GM12878 (cell line): ENCODE results near the gene LTC4S. TPM values are rescaled to one million over a fixed set of nuclear protein-coding genes. Genes with fewer than 3 reads are reported as not detected.

ENCODE experiments used
- CHD1 ChIP-seq: IDR thresholded peaks from 2 replicates; pipeline ENCODE4 v1.6.1; 2012; ENCODE audit warnings: low read depth, low read length, improper control_type of control experiment
- CREM ChIP-seq: IDR thresholded peaks from 2 replicates; pipeline ENCODE4 v1.6.1; 2014; ENCODE audit warnings: antibody characterized with exemption, low read depth
- EED ChIP-seq: sonication (generic); IDR thresholded peaks from 2 replicates; pipeline ENCODE4 v1.6.1; 2016; ENCODE audit warnings: antibody characterized with exemption, low read depth
- EGR1 ChIP-seq, 2 experiments: IDR thresholded peaks; 1 replicate in 1 of 2; 2 replicates in 1 of 2; pipeline ENCODE4 v1.6.1; 2011 to 2012; ENCODE audit warnings: low read depth in 2 of 2, low read length in 2 of 2, borderline replicate concordance in 1 of 2, mild to moderate bottlenecking in 1 of 2, moderate library complexity in 1 of 2
- EZH2 ChIP-seq: IDR thresholded peaks from 2 replicates; pipeline ENCODE4 v1.6.1; 2012; ENCODE audit warnings: low read depth, mild to moderate bottlenecking, control low read depth, inconsistent platforms, low read length, borderline replicate concordance; ENCODE audit not compliant: control insufficient read depth
- HCFC1 ChIP-seq: fragments of 150-350 bp; IDR thresholded peaks from 2 replicates; pipeline ENCODE4 v1.6.1; 2014; ENCODE audit warnings: low read length
- NR2C1 ChIP-seq: fragments of 450-650 bp; IDR thresholded peaks from 2 replicates; pipeline ENCODE4 v1.6.1; 2017; ENCODE audit warnings: antibody characterized with exemption, mild to moderate bottlenecking, moderate library complexity
- RCOR1 ChIP-seq: conservative IDR thresholded peaks from 2 replicates; pipeline ENCODE4 v1.6.1; 2012; ENCODE audit warnings: low read depth, low read length, improper control_type of control experiment
- TAF1 ChIP-seq: IDR thresholded peaks from 2 replicates; pipeline ENCODE4 v1.6.1; 2011; ENCODE audit warnings: mild to moderate bottlenecking, low read depth, low read length, borderline replicate concordance
- TCF3 ChIP-seq: IDR thresholded peaks from 2 replicates; pipeline ENCODE4 v1.6.1; 2012; ENCODE audit warnings: low read depth, mild to moderate bottlenecking, low read length, borderline replicate concordance; ENCODE audit not compliant: insufficient read depth
- ZNF24 ChIP-seq: fragments of 450-650 bp; IDR thresholded peaks from 2 replicates; pipeline ENCODE4 v1.6.1; 2017; ENCODE audit warnings: antibody characterized with exemption, mild to moderate bottlenecking
- ZSCAN29 ChIP-seq: fragments of 450-650 bp; IDR thresholded peaks from 2 replicates; pipeline ENCODE4 v1.6.1; 2017; ENCODE audit warnings: mild to moderate bottlenecking, moderate library complexity
- polyA plus RNA-seq, 11 experiments: library from polyadenylated mRNA; depleted of rRNA in 4 of 11; unstranded in 6 of 11; stranded (reverse) in 5 of 11; fragments of >200 nt; fragmentation: Nextera tagmentation in 4 of 11; fragmentation: Illumina TruSeq in 1 of 11; extraction: Ambion mirVana in 4 of 11; extraction: Trizol in 1 of 11; gene quantifications; 1 replicate in 1 of 11; 2 replicates in 10 of 11; pipeline versions ENCODE4 v1.2.1 to v1.2.3, GENCODE V29; 2011 to 2016; ENCODE audit warnings: inconsistent platforms in 2 of 11, missing spikeins in 2 of 11, low read depth in 1 of 11
- total RNA-seq, 4 experiments: library from RNA; depleted of rRNA in 3 of 4; stranded (reverse); fragments of >200 nt in 3 of 4; fragmentation: Illumina TruSeq in 1 of 4; extraction: Trizol in 1 of 4; gene quantifications; 2 replicates each; pipeline versions ENCODE4 v1.2.1 to v1.2.3, GENCODE V29; 2013 to 2021
- TF ChIP-seq, protein P1 (sequence below): IDR thresholded peaks from 2 replicates; pipeline ENCODE4 v1.6.1; 2011; ENCODE audit warnings: borderline replicate concordance, low read depth, mild to moderate bottlenecking, moderate library complexity, low read length; ENCODE audit not compliant: insufficient read depth, poor library complexity, severe bottlenecking
- TF ChIP-seq, protein P2 (sequence below): fragments of 450-650 bp; formaldehyde crosslinking; IDR thresholded peaks from 2 replicates; pipeline ENCODE4 v1.4.0; 2020; ENCODE audit warnings: mild to moderate bottlenecking, moderate library complexity
- TF ChIP-seq, protein P3 (sequence below): IDR thresholded peaks from 2 replicates; pipeline ENCODE4 v1.6.1; 2012; ENCODE audit warnings: low read depth, low read length, improper control_type of control experiment
- TF ChIP-seq, protein P4 (sequence below): IDR thresholded peaks from 2 replicates; pipeline ENCODE4 v1.6.1; 2012; ENCODE audit warnings: low read depth, low read length, improper control_type of control experiment
- TF ChIP-seq, protein P5 (sequence below): fragments of 450-650 bp; IDR thresholded peaks from 2 replicates; pipeline ENCODE4 v1.6.1; 2016; ENCODE audit warnings: mild to moderate bottlenecking

The LTC4S gene
- total and polyA plus RNA-seq, 10 of the 15 experiments (the other 5 are each of a cell fraction or from before 2014, with no cell fraction given), result 0.78 to 3.6 (median 1.8) TPM; not detected in 5

DNA sequence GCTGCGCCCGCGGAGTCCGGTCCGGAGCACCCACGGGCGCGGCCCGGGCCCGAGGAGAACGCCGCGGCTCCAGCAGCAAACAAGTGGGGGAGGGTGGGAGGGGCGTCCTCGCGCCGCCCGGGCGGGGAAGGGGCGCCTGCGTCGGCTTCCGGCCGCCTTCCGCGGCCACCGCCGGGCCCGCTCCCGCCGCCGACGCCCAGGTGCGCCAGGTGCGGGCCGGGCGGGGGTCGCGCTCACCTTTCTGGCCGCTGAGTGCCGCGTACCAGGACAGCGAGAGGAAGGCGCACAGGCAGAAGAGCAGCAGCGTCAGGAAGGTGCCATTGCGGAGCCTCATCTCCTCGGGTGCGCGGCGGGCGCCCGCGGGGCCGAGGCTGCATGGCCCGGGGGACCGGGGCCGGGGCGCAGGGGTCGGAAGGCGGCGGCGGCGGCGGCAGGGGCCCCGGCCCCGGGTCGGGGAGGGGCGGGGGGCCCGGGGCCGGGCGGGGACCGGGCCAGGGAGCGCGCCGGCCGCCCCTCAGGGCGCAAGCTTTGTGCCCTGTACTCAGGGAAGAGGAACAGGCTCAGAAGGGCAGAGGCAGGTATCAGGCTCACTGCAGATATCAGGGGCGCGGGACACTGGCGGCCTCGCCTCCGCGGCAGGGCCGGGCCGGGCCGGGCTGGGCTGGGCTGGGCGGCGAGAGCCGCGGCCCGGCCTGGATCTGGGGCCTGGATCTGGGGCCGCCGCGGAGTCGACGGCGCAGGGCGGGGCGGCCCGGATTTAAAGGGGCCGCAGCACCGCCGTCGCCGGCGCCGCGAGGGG is 12.7 kb downstream of the LTC4S start, which contains the start of gene MGAT4B (continued):
- peak; percentile 85; the same call in 1 of the 2 replicates for TF ChIP-seq ZSCAN29
- TF ChIP-seq, protein P1, sequence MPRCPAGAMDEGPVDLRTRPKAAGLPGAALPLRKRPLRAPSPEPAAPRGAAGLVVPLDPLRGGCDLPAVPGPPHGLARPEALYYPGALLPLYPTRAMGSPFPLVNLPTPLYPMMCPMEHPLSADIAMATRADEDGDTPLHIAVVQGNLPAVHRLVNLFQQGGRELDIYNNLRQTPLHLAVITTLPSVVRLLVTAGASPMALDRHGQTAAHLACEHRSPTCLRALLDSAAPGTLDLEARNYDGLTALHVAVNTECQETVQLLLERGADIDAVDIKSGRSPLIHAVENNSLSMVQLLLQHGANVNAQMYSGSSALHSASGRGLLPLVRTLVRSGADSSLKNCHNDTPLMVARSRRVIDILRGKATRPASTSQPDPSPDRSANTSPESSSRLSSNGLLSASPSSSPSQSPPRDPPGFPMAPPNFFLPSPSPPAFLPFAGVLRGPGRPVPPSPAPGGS, result peak; percentile 4
- TF ChIP-seq, protein P2, sequence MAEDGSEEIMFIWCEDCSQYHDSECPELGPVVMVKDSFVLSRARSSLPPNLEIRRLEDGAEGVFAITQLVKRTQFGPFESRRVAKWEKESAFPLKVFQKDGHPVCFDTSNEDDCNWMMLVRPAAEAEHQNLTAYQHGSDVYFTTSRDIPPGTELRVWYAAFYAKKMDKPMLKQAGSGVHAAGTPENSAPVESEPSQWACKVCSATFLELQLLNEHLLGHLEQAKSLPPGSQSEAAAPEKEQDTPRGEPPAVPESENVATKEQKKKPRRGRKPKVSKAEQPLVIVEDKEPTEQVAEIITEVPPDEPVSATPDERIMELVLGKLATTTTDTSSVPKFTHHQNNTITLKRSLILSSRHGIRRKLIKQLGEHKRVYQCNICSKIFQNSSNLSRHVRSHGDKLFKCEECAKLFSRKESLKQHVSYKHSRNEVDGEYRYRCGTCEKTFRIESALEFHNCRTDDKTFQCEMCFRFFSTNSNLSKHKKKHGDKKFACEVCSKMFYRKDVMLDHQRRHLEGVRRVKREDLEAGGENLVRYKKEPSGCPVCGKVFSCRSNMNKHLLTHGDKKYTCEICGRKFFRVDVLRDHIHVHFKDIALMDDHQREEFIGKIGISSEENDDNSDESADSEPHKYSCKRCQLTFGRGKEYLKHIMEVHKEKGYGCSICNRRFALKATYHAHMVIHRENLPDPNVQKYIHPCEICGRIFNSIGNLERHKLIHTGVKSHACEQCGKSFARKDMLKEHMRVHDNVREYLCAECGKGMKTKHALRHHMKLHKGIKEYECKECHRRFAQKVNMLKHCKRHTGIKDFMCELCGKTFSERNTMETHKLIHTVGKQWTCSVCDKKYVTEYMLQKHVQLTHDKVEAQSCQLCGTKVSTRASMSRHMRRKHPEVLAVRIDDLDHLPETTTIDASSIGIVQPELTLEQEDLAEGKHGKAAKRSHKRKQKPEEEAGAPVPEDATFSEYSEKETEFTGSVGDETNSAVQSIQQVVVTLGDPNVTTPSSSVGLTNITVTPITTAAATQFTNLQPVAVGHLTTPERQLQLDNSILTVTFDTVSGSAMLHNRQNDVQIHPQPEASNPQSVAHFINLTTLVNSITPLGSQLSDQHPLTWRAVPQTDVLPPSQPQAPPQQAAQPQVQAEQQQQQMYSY (CRISPR knock-in tag), result no peak
- TF ChIP-seq NR2C1, result peak; percentile 54
- TF ChIP-seq, protein P3, sequence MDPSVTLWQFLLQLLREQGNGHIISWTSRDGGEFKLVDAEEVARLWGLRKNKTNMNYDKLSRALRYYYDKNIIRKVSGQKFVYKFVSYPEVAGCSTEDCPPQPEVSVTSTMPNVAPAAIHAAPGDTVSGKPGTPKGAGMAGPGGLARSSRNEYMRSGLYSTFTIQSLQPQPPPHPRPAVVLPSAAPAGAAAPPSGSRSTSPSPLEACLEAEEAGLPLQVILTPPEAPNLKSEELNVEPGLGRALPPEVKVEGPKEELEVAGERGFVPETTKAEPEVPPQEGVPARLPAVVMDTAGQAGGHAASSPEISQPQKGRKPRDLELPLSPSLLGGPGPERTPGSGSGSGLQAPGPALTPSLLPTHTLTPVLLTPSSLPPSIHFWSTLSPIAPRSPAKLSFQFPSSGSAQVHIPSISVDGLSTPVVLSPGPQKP, result no peak
- no peak for TF ChIP-seq EED
- TF ChIP-seq, protein P4, sequence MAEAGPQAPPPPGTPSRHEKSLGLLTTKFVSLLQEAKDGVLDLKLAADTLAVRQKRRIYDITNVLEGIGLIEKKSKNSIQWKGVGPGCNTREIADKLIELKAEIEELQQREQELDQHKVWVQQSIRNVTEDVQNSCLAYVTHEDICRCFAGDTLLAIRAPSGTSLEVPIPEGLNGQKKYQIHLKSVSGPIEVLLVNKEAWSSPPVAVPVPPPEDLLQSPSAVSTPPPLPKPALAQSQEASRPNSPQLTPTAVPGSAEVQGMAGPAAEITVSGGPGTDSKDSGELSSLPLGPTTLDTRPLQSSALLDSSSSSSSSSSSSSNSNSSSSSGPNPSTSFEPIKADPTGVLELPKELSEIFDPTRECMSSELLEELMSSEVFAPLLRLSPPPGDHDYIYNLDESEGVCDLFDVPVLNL, result 0 out of 2 replicates have a peak, but pooled peaks have one; percentile 29
- peak; percentile 49; the same call in 1 of the 2 replicates for TF ChIP-seq ZNF24
- TF ChIP-seq CHD1, result no peak
- TF ChIP-seq HCFC1, result peak; percentile 24; the same call in 1 of the 2 replicates
- 0 out of 2 replicates have a peak, but pooled peaks have one; percentile 44 for TF ChIP-seq TCF3
- peak in 1 of 2 experiments; percentile 80; a peak in 2 of 3 replicates for TF ChIP-seq EGR1 (IDR thresholded peaks at IDR 0.05; ENCODE audit: borderline replicate concordance in 1 of 2, low read depth in 2 of 2, low read length in 2 of 2)
- TF ChIP-seq TAF1, result peak; percentile 64; the same call in 1 of the 2 replicates
- TF ChIP-seq, protein P5, sequence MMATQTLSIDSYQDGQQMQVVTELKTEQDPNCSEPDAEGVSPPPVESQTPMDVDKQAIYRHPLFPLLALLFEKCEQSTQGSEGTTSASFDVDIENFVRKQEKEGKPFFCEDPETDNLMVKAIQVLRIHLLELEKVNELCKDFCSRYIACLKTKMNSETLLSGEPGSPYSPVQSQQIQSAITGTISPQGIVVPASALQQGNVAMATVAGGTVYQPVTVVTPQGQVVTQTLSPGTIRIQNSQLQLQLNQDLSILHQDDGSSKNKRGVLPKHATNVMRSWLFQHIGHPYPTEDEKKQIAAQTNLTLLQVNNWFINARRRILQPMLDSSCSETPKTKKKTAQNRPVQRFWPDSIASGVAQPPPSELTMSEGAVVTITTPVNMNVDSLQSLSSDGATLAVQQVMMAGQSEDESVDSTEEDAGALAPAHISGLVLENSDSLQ, result no peak
- no peak for TF ChIP-seq RCOR1
- TF ChIP-seq CREM, result peak; percentile 35; the same call in 1 of the 2 replicates
- no peak for TF ChIP-seq EZH2
